Activated CD8-positive, alpha-beta memory T cell treated with anti-CD3 and anti-CD28 coated beads for 36 hours (primary cell): ENCODE measurements around the gene LOXL1. TPM values are rescaled to one million over a fixed set of nuclear protein-coding genes. Genes with fewer than 3 reads are reported as not detected.

ENCODE experiments used
- CTCF ChIA-PET: fragments of 350-600 bp; sonication (Branson Sonifier 250); formaldehyde crosslinking; loops from one replicate; lab custom pipeline; 2021; ENCODE audit warnings: antibody characterized with exemption; lab: Charles Lee
- POLR2A ChIA-PET: fragments of 350-600 bp; sonication (Branson Sonifier 250); formaldehyde crosslinking; loops from one replicate; lab custom pipeline; 2021; ENCODE audit warnings: antibody characterized with exemption; lab: Charles Lee
- total RNA-seq, 2 experiments: library from RNA; stranded (reverse); gene quantifications; one replicate each; pipeline ENCODE4 v1.2.3, GENCODE V29; 2021

LOXL1 gene, protein sequence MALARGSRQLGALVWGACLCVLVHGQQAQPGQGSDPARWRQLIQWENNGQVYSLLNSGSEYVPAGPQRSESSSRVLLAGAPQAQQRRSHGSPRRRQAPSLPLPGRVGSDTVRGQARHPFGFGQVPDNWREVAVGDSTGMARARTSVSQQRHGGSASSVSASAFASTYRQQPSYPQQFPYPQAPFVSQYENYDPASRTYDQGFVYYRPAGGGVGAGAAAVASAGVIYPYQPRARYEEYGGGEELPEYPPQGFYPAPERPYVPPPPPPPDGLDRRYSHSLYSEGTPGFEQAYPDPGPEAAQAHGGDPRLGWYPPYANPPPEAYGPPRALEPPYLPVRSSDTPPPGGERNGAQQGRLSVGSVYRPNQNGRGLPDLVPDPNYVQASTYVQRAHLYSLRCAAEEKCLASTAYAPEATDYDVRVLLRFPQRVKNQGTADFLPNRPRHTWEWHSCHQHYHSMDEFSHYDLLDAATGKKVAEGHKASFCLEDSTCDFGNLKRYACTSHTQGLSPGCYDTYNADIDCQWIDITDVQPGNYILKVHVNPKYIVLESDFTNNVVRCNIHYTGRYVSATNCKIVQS
- 1 to 10 TPM; 1.4 to 1.7 TPM for total RNA-seq

DNA sequence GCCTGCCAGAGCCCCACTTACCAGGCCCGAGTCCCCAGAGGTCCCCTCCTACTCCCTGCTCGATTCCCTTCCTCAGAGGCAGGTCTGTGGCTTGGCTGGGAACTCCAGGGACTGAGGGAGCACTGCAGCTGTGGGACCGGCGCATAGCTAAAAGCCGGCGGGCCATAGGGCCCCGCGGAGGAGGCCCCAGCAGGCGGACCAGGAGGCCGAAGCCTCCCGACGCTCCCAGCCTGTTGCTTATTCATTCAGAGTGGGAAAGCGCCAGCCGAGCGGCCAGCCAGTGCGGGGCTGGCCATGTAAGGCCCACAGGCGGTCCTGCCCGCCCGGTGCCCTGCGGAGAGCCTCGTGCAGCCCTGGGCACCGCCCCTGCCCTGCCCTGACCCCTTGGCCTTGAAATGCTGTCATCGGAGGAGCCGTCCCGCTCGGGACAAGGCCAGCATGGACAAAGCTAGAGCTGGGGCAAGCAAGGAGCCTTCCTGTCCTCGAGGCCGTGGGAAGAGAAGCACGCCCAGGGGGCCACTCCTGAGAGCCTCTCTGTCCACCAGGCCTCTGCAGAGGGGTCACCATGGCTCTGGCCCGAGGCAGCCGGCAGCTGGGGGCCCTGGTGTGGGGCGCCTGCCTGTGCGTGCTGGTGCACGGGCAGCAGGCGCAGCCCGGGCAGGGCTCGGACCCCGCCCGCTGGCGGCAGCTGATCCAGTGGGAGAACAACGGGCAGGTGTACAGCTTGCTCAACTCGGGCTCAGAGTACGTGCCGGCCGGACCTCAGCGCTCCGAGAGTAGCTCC lies at the start of gene LOXL1:
TSS of gene LOXL1 (plus strand) at position 244 of the 784 bp plus-strand sequence. CDS start at position 566, 322 bp downstream.
- CTCF ChIA-PET: interaction anchor here (0.6 to 1.4 kb wide), 2 partner anchors 20 to 52 kb away, joined by 3 to 6 read pairs; no protein-coding TSS in a partner anchor
- POLR2A ChIA-PET: no interaction called here

DNA sequence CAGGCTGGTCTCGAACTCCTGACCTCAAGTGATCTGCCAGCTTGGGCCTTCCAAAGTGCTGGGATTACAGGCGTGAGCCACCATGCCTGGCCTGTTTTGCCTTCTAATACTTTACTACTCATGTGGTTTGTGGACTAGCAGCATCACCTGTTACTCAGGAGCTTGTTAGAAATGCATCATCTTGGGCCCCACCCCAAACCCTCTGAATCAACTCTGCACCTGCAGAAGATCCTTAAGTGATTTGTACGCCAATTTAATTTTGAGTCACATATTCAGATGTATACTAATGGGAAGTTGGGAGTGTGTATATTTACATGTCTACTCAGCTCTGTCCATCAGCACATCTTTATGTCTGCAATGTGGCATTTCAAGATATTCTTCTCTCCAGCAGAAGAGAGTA lies 46.8 kb upstream of the LOXL1 start:
- CTCF ChIA-PET: no interaction called here

GRCh38 chr15:73881579-73882320 lies 44.5 kb upstream of the LOXL1 start:
- POLR2A ChIA-PET: no interaction called here
- CTCF ChIA-PET: no interaction called here

More for the DNA sequence above, 46.8 kb upstream of the LOXL1 start:
- POLR2A ChIA-PET: no interaction called here

DNA sequence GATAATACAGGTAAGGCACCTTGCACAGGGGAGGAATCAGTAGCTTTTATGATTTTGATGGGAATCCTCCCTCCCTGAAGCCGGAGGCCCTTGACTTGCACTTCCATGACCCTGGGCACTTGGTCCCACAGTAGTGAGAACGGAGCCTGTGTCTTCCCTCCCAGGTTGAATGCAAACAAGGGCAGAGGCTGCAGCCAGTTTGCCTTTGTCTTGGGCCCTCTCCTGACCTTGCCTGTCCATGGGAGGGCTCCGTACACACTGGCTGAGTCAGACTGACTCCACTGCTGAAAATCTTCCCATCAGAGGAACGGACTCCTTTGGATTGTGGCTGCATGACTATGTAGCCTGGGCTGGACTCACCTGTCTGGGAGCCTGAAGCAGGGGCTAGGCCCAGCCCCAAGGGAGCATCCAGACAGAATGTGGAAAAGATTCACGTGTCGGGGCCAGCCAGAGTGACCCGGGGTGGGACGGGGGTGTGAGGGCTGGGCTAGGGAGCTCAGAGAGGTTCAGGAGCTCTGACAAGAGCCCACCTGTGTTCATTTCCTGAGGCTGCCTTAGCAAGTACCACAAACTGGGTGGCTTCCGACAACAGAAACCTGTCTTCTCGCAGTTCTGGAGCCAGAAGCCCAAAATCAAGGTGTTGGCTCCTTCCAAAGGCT lies 43.4 kb upstream of the LOXL1 start:
- POLR2A ChIA-PET: no interaction called here
- CTCF ChIA-PET: no interaction called here

DNA sequence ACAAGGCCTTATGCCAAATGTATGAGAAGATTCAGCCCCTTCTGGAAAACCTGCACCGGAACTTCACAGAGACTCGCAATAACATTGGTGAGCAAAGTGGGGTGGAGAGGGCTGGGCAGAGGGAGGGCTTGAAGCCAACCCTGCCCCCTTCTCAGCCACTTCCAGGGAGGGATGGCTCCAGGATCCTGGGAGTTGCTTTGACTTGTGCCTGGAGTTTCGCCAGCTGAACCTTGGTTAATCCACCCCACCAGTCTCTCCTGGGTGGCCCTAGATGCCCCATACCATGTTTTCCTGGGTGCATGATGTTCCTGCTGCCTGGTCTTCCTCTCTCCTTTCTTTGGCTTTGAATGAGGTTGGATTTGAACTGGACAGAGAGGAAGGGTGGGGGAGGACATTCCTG lies 42.1 kb upstream of the LOXL1 start:
- ChIA-PET POLR2A (no interaction called here), CTCF (no interaction called here)

DNA sequence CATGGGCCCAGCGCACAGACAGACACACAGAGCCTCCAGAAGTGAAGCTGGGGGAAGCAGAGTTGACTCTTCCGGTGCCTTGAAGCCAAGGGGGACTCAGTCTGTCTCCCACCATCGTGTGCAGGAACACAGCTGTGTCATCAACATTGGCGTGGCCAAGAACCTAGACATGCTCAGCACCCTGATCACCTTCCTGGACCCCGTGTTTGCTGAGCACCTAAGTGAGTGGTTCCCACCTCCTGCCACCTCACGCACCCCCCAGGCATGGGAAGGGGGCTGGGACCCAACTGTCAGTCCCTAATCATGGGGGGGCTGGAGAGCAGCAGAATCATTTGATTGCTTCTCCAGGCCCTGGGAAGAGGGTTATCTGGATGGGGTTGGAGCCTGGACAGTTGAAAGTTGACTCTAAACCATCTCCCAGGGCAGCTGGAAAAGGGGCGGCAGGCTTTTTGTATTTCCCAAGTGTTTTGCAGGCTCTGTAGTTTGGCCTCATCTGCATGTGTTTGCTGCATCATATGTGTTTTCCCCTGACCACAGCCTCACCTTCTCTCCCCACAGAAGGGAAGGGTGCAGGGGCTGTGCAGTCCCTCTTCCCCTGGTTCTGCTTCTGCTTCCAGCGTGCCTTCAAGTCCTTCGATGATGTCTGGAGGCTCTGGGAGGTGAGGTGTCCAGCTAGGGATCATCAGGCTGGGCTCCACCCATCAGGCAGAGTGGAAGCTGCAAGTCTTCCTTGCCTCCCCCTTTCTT lies 40.1 kb upstream of the LOXL1 start:
- POLR2A ChIA-PET: no interaction called here
- CTCF ChIA-PET: no interaction called here

- POLR2A ChIA-PET: no interaction called here
Observed at GRCh38 chr15:73886717-73887345, 39.4 kb upstream of the LOXL1 start.

DNA sequence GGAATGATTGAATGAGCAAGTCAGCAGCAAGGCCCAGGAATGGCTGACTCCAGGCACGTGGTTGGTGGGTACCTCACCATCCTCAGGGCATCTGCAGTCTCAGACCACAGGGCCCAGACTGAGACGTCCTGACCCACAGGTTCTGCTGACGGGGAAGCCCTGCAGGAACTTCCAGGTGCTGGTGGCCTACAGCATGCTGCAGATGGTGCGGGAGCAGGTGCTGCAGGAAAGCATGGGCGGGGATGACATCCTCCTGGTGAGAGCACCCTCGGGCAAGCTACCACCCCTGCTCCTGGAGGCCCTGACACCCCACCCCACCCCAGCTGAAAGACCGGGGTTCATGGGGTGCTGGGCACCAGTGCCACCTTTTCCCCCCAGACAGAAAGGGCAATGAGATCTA lies 38.8 kb upstream of the LOXL1 start:
- ChIA-PET CTCF (no interaction called here), POLR2A (no interaction called here)

More at GRCh38 chr15:73886717-73887345, 39.4 kb upstream of the LOXL1 start:
- CTCF ChIA-PET: no interaction called here

- ChIA-PET CTCF (no interaction called here), POLR2A (no interaction called here)
Observed at GRCh38 chr15:73888224-73889041, 37.8 kb upstream of the LOXL1 start.

DNA sequence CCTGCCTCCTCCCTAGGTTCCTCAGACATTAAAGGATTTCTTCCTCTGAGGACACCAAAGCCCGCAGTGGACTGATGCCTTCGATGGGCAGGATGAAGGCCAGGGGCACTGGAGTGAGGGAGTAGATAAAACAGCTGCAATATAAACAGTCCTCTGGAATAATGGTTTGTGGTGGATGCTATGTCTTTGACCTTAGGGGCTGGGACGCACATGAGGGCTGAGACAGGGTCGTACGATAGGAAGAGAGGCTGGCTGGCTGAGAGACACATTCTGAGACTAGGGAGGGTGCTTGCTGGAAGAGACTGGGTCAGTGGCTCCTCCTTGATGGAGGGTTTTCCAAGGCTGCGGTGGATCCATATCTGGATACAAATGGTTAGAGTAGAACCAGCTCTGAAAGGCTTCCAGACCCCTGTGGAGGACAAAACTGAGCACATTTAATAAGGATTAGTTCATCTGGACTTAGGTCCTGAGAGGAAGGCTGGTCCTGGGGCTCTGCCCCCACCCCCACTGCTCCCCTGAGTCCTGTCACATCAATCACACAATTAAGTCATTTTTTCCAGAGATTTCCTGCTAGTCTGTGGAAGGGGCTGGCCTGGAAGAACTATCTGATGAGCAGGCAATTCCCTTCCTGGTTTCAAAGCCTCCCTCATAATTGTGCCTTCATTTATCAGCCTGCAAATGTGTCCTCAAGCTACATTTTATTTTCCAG lies 37.1 kb upstream of the LOXL1 start:
- POLR2A ChIA-PET: no interaction called here
- CTCF ChIA-PET: no interaction called here

- CTCF ChIA-PET: no interaction called here
- POLR2A ChIA-PET: no interaction called here
Observed at GRCh38 chr15:73889762-73890124, 36.5 kb upstream of the LOXL1 start.

DNA sequence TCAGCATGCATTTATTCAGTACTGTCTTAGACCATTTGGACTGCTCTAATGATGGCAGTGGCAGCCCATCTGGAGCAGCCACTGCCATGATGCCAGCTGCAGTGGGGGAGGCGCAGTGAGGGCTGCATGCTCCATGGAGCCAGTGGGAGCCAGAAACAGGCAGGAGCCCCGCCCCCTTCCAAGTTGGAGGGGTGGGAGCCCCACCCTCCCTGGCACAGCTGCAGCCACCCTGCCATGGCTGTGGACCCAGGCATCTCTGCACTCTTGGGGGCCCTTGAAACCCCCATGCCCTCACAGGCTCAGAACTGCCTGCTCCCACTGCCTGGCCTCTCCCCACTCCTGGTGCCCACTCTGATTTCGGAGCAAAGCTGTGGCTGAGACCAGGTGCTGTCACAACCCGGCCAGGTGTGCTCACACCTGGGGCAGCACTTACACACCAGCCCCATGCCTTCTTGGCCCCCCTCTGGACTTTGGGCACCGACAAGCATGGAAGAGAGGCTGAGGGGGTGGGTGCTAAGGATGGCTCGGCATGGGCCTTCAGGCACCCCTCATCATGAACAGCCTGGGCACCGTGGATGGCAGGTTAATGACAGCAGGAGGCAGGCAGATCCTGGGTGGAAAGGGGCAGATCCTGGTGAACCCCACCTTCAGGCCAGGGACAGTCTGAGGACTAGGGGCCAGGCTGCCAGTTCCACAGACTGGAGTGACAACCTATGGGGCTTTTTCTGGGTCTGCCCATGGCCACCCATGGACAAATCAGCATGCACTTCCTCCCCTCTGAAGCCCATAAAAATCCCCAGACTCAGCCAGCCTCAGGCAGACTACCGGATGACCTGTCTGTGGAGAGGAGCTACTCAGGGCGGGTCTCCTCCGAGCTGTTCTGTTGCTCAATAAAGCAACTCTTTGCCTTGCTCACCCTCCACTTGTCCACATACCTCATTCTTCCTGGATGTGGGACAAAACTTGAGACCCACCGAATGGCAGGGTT lies 34.6 kb upstream of the LOXL1 start:
- ChIA-PET CTCF (no interaction called here), POLR2A (no interaction called here)

DNA sequence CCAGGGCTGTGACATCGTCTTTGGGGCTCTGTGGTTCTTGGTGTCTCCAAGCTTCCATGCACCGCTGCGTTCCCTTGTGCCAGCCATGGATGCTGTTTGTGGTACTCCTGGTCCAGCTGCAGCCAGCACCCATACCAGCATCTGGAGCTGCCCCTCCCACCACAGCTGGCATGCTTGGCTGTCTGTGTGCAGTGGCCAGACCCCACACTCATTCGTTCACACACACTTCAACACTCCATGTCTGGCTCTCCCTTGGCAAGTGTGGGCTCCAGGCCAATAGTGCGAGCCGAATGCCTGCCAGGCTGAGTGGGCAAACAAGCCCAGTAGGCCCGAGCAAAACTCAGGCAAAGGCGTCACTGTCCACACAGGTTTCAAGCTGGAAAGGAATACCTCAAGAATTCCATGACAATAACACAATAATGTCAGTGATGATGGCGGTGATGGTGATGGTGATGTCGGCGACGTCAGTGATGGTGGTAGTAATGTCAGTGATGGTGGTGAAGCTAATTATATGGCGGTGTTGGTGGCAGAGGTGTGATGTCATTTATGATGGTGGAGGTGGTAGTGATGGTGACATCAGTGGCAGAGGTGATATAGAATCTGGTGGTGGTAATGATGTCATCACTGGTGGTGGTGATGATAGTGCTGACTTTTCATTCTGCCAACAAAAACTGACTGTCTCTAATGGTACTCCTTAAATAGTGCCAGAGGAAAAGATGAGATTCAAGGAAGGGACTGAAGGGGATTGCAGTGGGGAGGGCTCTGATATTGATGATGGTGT lies 33.6 kb upstream of the LOXL1 start:
- POLR2A ChIA-PET: no interaction called here
- CTCF ChIA-PET: interaction anchor here (2.0 kb wide), 1 partner anchor 15 kb away, joined by 5 read pairs; no protein-coding TSS in a partner anchor

DNA sequence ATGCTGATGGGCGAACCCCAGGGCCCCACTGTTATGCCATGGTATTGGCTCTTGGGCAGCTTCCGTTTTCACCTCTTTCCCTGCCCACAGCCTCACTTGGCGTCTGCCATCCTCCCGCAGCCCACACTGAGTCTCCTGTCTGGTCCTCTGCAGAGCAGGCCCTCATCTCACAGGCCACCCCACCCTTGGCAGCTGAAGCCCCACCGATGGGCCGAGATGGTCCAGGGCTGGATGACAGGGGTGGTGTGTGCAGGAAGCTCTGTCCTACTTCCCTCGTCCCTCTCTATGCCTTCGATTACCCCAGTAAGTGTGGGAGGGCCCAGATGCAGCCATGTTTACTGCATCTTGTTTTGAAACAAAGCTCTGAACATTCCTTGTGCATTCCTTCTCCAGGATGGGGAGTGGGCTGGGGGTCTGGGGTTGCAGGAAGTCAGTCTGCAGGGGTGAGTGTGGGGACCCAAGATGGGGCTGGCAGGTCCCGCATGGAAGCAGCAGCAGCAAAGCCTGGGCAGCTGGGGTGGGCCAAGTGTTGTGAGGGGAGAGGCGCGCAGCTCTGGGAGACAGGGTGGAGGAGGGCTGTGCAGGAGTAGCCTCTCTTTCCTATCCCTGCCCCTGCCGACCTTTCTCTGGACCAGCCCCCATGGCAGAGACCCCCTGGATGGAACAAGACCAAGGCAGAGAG lies 32.0 kb upstream of the LOXL1 start:
- POLR2A ChIA-PET: no interaction called here
- CTCF ChIA-PET: interaction anchor here (0.9 to 2.1 kb wide), 5 partner anchors 13 to 52 kb away, joined by 3 to 5 read pairs (median 4); no protein-coding TSS in a partner anchor
